IMR-90 (cell line): ENCODE results near the gene MRPL4. TPM values are rescaled to one million over a fixed set of nuclear protein-coding genes. Genes with fewer than 3 reads are reported as not detected.

Experiments used
- ATAC-seq: fragments of 200-7000 bp; cut with Tn5 transposase; 2 replicates; pipeline ENCODE4 v1.9.1; 2020; ENCODE audit warnings: low read depth, mild to moderate bottlenecking, moderate library complexity
- BruUV-seq: library from RNA; stranded (reverse); fragments of 400-500 nt; replicated peaks from 2 replicates; lab custom pipeline; 2021; lab: Mats Ljungman, UMichigan
- CTCF ChIA-PET: fragments of 300-600 bp; formaldehyde crosslinking; extraction: SDS; loops from one replicate; lab custom pipeline; 2021; ENCODE audit warnings: antibody characterized with exemption; lab: Yijun Ruan, JAX
- POLR2A ChIA-PET: fragments of 300-600 bp; sonication (Branson Sonifier 250); formaldehyde crosslinking; loops from one replicate; lab custom pipeline; 2022; ENCODE audit warnings: antibody characterized with exemption; ENCODE audit not compliant: unreplicated experiment; lab: Charles Lee
- DNase-seq: peaks from one replicate; pipeline ENCODE4 v3.0.0; 2013
- H2AFZ ChIP-seq: replicated peaks from 2 replicates; pipeline ENCODE3; 2013; ENCODE audit warnings: low read length, mild to moderate bottlenecking; ENCODE audit not compliant: poor library complexity
- H2AK5ac ChIP-seq: 2 replicates; pipeline ENCODE4 v1.6.1; 2013; ENCODE audit warnings: low read depth, low read length, inconsistent platforms
- H2AK9ac ChIP-seq: replicated peaks from 2 replicates; pipeline ENCODE3; 2013; ENCODE audit warnings: mild to moderate bottlenecking, low read depth, low read length, moderate library complexity; ENCODE audit not compliant: poor library complexity
- H2BK120ac ChIP-seq: 2 replicates; pipeline ENCODE4 v1.6.1; 2013; ENCODE audit warnings: low read depth, low read length, inconsistent platforms
- H2BK15ac ChIP-seq: 3 replicates; pipeline ENCODE4 v1.6.1; 2013; ENCODE audit warnings: low read depth, low read length, inconsistent platforms
- H2BK20ac ChIP-seq: 2 replicates; pipeline ENCODE4 v1.6.1; 2013; ENCODE audit warnings: low read depth, mild to moderate bottlenecking, inconsistent platforms, low read length, moderate library complexity
- H2BK5ac ChIP-seq: 2 replicates; pipeline ENCODE4 v1.6.1; 2013; ENCODE audit warnings: mild to moderate bottlenecking, low read depth, low read length, inconsistent platforms; ENCODE audit not compliant: poor library complexity, severe bottlenecking
- H3K14ac ChIP-seq: replicated peaks from 2 replicates; pipeline ENCODE4 v1.6.1; 2013; ENCODE audit warnings: low read depth, low read length, inconsistent platforms
- H3K18ac ChIP-seq: 2 replicates; pipeline ENCODE4 v1.6.1; 2013; ENCODE audit warnings: low read depth, low read length, control low read depth
- H3K23ac ChIP-seq: 2 replicates; pipeline ENCODE4 v1.6.1; 2013; ENCODE audit warnings: low read depth, low read length, inconsistent platforms
- H3K27ac ChIP-seq: 2 replicates; pipeline ENCODE4 v1.5.1; 2013; ENCODE audit warnings: mild to moderate bottlenecking, control low read depth, low read length; ENCODE audit not compliant: insufficient read depth
- H3K27me3 ChIP-seq: 2 replicates; pipeline ENCODE4 v1.6.1; 2013; ENCODE audit warnings: low read length; ENCODE audit not compliant: control insufficient read depth, insufficient read depth
- H3K36me3 ChIP-seq: 2 replicates; pipeline ENCODE4 v1.6.1; 2013; ENCODE audit warnings: low read length, mixed read lengths; ENCODE audit not compliant: control insufficient read depth, insufficient read depth
- H3K4ac ChIP-seq: 2 replicates; pipeline ENCODE4 v1.6.1; 2013; ENCODE audit warnings: low read depth, low read length, inconsistent platforms
- H3K4me1 ChIP-seq: 2 replicates; pipeline ENCODE4 v1.6.1; 2013; ENCODE audit warnings: low read length, mixed read lengths; ENCODE audit not compliant: control insufficient read depth, insufficient read depth
- H3K4me2 ChIP-seq: 2 replicates; pipeline ENCODE4 v1.6.1; 2013; ENCODE audit warnings: low read depth, mild to moderate bottlenecking, control low read depth, low read length, moderate library complexity
- H3K4me3 ChIP-seq: 2 replicates; pipeline ENCODE4 v1.5.1; 2013; ENCODE audit warnings: low read depth, mild to moderate bottlenecking, control low read depth, low read length, moderate library complexity; ENCODE audit not compliant: insufficient read depth
- H3K56ac ChIP-seq: 2 replicates; pipeline ENCODE4 v1.6.1; 2013; ENCODE audit warnings: low read length, inconsistent platforms; ENCODE audit not compliant: insufficient read depth; ENCODE audit errors: extremely low read depth
- H3K79me1 ChIP-seq, 2 experiments: 2 replicates each; pipeline ENCODE4 v1.6.1; 2013; ENCODE audit warnings: low read length in 2 of 2, inconsistent platforms in 1 of 2, low read depth in 1 of 2
- H3K9ac ChIP-seq: 2 replicates; pipeline ENCODE4 v1.6.1; 2013; ENCODE audit warnings: low read depth, low read length, control low read depth
- H3K9me1 ChIP-seq: 2 replicates; pipeline ENCODE4 v1.6.1; 2013; ENCODE audit warnings: low read length, inconsistent platforms; ENCODE audit not compliant: insufficient read depth
- H3K9me3 ChIP-seq: 2 replicates; pipeline ENCODE4 v1.6.1; 2013; ENCODE audit warnings: low read length; ENCODE audit not compliant: control insufficient read depth, insufficient read depth
- H4K20me1 ChIP-seq: 2 replicates; pipeline ENCODE4 v1.6.1; 2013; ENCODE audit warnings: low read length, inconsistent platforms; ENCODE audit not compliant: insufficient read depth
- H4K5ac ChIP-seq: 2 replicates; pipeline ENCODE4 v1.6.1; 2013; ENCODE audit warnings: mild to moderate bottlenecking, low read depth, low read length, control low read depth
- H4K8ac ChIP-seq, 2 experiments: 2 replicates each; pipeline ENCODE4 v1.6.1; 2013; ENCODE audit warnings: low read depth in 2 of 2, low read length in 2 of 2, control low read depth in 1 of 2, inconsistent platforms in 1 of 2
- H4K91ac ChIP-seq: 2 replicates; pipeline ENCODE4 v1.6.1; 2013; ENCODE audit warnings: low read depth, low read length, inconsistent platforms; ENCODE audit not compliant: insufficient read depth
- ELK1 ChIP-seq: fragments of 150-350 bp; IDR thresholded peaks from 2 replicates; pipeline ENCODE4 v1.6.1; 2016; ENCODE audit warnings: low read depth, mild to moderate bottlenecking, low read length, moderate library complexity, borderline replicate concordance
- FOS ChIP-seq: fragments of 150-350 bp; IDR thresholded peaks from 2 replicates; pipeline ENCODE4 v1.6.1; 2016; ENCODE audit warnings: low read depth, low read length
- MAZ ChIP-seq: IDR thresholded peaks from 2 replicates; pipeline ENCODE4 v1.6.1; 2012; ENCODE audit warnings: low read depth, mild to moderate bottlenecking, low read length, improper control_type of control experiment, moderate library complexity, borderline replicate concordance
- WGBS, 2 experiments: methylation state at CpG; one replicate each; pipeline versions ENCODE4 v1.1.5 to v1.1.7; 2013; ENCODE audit warnings: missing lambda C conversion rate in 2 of 2; ENCODE audit not compliant: insufficient read length in 1 of 2; ENCODE audit errors: extremely low coverage in 2 of 2; 5-methylcytosine and 5-hydroxymethylcytosine counted together
- dilution Hi-C: fragments of 300-500 bp; cut with HindIII; formaldehyde crosslinking; loops from one replicate; pipeline ENCODE4 v1.14.3; 2018; ENCODE audit warnings: low sequenced_read_pairs; ENCODE audit not compliant: unreplicated experiment
- in situ Hi-C: fragments of 300-500 bp; cut with MboI; formaldehyde crosslinking; loops from 3 replicates; pipeline ENCODE4 v1.14.3; 2019; ENCODE audit warnings: low sequenced_read_pairs, inconsistent platforms, mixed read lengths
- intact Hi-C: fragments of 100-400 bp; cut with micrococcal nuclease; formaldehyde crosslinking; loops from 2 replicates; pipeline ENCODE4 v1.10.0; 2022
- polyA plus RNA-seq, 3 experiments: library from polyadenylated mRNA; depleted of rRNA; stranded (reverse); fragments of >200 nt; gene quantifications; 2 replicates each; pipeline ENCODE4 v1.2.3, GENCODE V29; 2012; ENCODE audit warnings: low replicate concordance in 1 of 3
- total RNA-seq: library from RNA; depleted of rRNA; stranded (reverse); fragments of >200 nt; gene quantifications from 2 replicates; pipeline ENCODE4 v1.2.3, GENCODE V29; 2012

Gene MRPL4
- total and polyA plus RNA-seq, 2 of the 4 experiments (the other 2 are of a cell fraction), result 32.8 to 108 TPM

GRCh38 chr19:10305139-10305806, 53.3 kb downstream of the MRPL4 start:
- Histone ChIP-seq H2BK120ac (peak overlapping the region; percentile 56), H3K14ac (peak overlapping the region; percentile 80), H3K4me3 (no peak overlapping the region), H2AK9ac (peak overlapping the region; percentile 96), H3K23ac (no peak overlapping the region), H2BK15ac (peak overlapping the region; percentile 53; the same call in 2 of the 3 replicates), H3K9ac (0 out of 2 replicates have a peak overlapping the region, but pooled peaks have one; percentile 1), H4K5ac (peak overlapping the region; percentile 99), H3K36me3 (peaks cover 4% of the 10 kb centered on the region; the same call in 1 of the 2 replicates), H2AFZ (peak overlapping the region; percentile 81), H3K79me1 (0 out of 4 replicates have a peak, but pooled peaks cover 0 to 4% of the 10 kb centered on the region in 2 experiments), H4K8ac (peak overlapping the region; percentile 92 to 94), H2BK5ac (peak overlapping the region; percentile 92), H3K4me1 (peaks cover 9% of the 10 kb centered on the region), H3K56ac (0 out of 2 replicates have a peak overlapping the region, but pooled peaks have one; percentile 18), H3K18ac (peak overlapping the region; percentile 69), H4K91ac (peak overlapping the region; percentile 87), H3K27ac (peak overlapping the region; percentile 69), H2BK20ac (peak overlapping the region; percentile 51; the same call in 1 of the 2 replicates), H3K4ac (peak overlapping the region; percentile 83), H4K20me1 (no peaks in the 10 kb centered on the region), H3K27me3 (no peaks in the 10 kb centered on the region), H3K4me2 (no peak overlapping the region), H3K9me1 (peaks cover 5% of the 10 kb centered on the region; the same call in 1 of the 2 replicates), H3K9me3 (no peaks in the 10 kb centered on the region), H2AK5ac (peak overlapping the region; percentile 83)
- ATAC-seq (peak; percentile 91), DNase-seq (peak; percentile 73)
- in situ Hi-C loops, result no loop called here
- intact Hi-C loops, result no loop called here
- no TSS peak for BruUV-seq
- dilution Hi-C loops, result no loop called here
- TF ChIP-seq ELK1, result no peak
- peak; percentile 96 for TF ChIP-seq MAZ
- TF ChIP-seq FOS, result peak; percentile 67
- ChIA-PET POLR2A (interaction anchor here (0.5 to 0.7 kb wide), 2 partner anchors 16 to 28 kb away, joined by 3 read pairs; partner anchors contain the start of gene ICAM5), CTCF (interaction anchor here (0.6 to 0.7 kb wide), 2 partner anchors 40 to 111 kb away, joined by 3 to 8 read pairs; no protein-coding TSS in a partner anchor)
- 60% methylated on average over 1 of the region's 17 CpGs; no CpG with 5 or more reads in 1 of the 2 experiments for WGBS, 2 experiments
